Activated naive CD4-positive, alpha-beta T cell (primary cell): ENCODE results near the gene GPX6.
"Not testable (repeated sequence)": the region's sequence is repeated elsewhere in the genome, so short reads cannot be mapped to it uniquely, and the experiment has no call there.

ENCODE experiments used
- DNase-seq, 4 experiments: peaks; one replicate each; lab custom pipeline; 2025; lab: John Stamatoyannopoulos, UW

GPX6 gene

DNA sequence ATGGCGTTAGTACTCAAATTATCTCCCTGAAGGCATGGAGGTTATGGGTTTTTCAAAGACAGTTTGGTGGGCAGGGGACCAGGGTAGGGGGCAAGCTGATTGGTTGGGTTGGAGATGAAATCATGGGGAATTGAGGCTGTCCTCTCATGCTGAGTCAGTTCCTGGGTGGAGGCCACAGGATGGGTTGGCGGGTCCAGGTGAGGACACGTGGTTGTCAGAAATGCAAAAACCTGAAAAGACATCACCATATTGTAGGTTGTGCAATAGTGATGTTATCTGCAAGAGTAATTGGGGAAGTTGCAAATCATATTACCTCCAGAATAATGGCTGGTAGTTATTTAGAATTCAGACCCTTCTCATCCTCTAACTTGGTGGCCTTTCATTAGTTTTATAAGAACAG lies 30.1 kb downstream of the GPX6 start:
- DNase-seq: no peak

DNA sequence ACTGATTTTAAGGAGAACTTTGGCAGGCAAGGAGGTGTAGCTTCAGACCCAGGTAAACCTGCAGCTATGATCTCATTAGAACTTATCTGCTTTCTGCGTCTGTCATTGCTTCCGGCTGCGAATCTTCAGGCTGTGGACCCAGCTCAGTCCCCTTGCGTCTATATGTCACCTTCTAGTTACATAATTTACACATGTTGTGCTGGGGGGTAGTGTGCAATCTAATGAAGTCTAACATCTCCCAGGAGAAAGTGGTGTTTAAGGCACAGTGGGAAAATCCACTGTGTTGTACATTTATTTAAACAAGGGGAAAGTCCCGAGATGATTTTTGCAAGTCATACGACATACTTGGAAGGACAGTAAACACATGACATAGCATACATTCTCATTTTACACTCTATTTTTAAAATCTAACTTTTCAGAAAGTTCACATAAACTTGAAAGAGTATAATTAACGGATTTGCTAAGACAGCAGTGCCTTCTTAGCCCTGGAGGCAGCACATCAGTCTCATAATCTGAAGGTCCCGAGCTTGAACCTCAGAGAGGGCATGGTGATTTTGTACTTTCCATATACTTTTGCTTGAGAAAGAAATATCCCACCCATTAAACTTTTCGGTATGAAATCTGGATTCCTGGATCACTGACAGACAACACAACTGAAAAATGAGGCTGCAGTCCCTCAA lies 35.2 kb downstream of the GPX6 start:
- no peak for DNase-seq

GRCh38 chr6:28478518-28478917 lies 37.1 kb downstream of the GPX6 start:
- no peak for DNase-seq

GRCh38 chr6:28474441-28475219 lies 41.0 kb downstream of the GPX6 start:
- no peak for DNase-seq

GRCh38 chr6:28469153-28469745 lies 46.3 kb downstream of the GPX6 start:
- DNase-seq: not testable (repeated sequence)

DNA sequence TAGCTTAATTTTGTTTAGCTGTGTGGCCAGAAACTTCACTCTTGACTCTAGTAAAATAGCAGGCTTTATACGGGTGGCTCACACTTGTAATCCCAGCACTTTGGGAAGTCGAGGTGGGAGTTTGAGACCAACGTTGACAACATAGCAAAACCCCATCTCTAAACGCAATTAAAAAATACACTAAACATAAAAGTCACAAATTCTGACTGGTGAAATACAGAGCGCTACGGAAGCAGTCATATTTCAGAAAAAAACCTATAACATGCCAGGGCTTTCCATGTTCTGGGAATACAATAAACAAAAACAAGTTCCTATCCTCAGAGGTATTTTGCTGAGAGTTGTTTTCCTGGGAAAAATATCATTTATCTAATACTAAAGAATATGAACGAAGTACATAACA lies 47.5 kb downstream of the GPX6 start:
- no peak for DNase-seq

DNA sequence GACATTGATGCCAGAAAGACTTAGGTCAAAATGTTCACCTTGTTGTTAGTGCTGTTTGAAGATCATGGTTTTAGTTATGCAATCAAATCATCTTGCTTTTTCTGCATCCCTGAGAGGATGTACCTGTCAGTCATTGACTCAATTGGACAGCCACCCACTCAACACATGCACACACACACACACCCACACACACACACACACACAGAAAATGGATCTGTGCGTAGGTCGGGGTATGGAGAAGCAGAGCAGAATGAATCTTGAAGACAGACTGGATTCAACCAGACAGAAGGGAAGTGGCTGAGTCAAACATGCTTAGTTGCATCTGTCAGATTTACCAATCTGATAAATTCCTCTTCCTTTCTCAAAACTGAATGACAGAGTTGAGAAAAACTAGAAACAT lies 53.2 kb downstream of the GPX6 start:
- DNase-seq: no peak

GRCh38 chr6:28458568-28458967 lies 57.0 kb downstream of the GPX6 start:
- DNase-seq: no peak
